Occipital lobe (tissue), 3 donors: Measurements from ENCODE around the gene ZNF433. TPM values are rescaled to one million over a fixed set of nuclear protein-coding genes. Genes with fewer than 3 reads are reported as not detected.

Experiments
- DNase-seq: peaks from one replicate; lab custom pipeline; 2025; lab: John Stamatoyannopoulos, UW
- small RNA-seq: library from RNA; depleted of rRNA; stranded (forward); fragments of <200 nt; gene quantifications from one replicate; pipeline ENCODE3, GENCODE V24; 2014
- total RNA-seq: library from RNA; depleted of rRNA; stranded (reverse); fragments of >200 nt; gene quantifications from one replicate; pipeline ENCODE4 v1.2.3, GENCODE V29; 2014

The ZNF433 gene
- total RNA-seq, 1 donor from 2014 or later = 19.5 TPM

- no peak for DNase-seq
Measured at GRCh38 chr19:11989112-11989456, 46.4 kb downstream of the ZNF433 start.

- peak; percentile 87 for DNase-seq
Measured at GRCh38 chr19:11987405-11988281, 47.8 kb downstream of the ZNF433 start.

- DNase-seq = no peak
Measured at GRCh38 chr19:11986754-11987153, 48.7 kb downstream of the ZNF433 start.

- DNase-seq = no peak
Measured at GRCh38 chr19:11984986-11985385, 50.5 kb downstream of the ZNF433 start.

- DNase-seq = no peak
Measured at GRCh38 chr19:11982526-11982925, 53.0 kb downstream of the ZNF433 start.

- no peak for DNase-seq
Measured at GRCh38 chr19:11979527-11979926, 56.0 kb downstream of the ZNF433 start.

- no peak for DNase-seq
Measured at GRCh38 chr19:11978492-11979100, 56.9 kb downstream of the ZNF433 start.

- no peak for DNase-seq
Measured at GRCh38 chr19:11973019-11973810, 62.3 kb downstream of the ZNF433 start.

- no peak for DNase-seq
Measured at GRCh38 chr19:11971041-11971440, 64.4 kb downstream of the ZNF433 start.

GRCh38 chr19:11970174-11970573, 65.3 kb downstream of the ZNF433 start:
- DNase-seq = no peak

GRCh38 chr19:11964858-11965645, 70.4 kb downstream of the ZNF433 start, which contains the start of gene ZNF763:
ZNF763 (plus strand) TSS chr19:11965040; CDS start chr19:11965209, 169 bp downstream.
- peak; percentile 80 for DNase-seq

Small RNA genes lying within 50 kb of the gene (small RNA-seq; reads per million reads assigned to genes)
- not detected for gene RNA5SP464
- gene RNA5SP465 = not detected
- gene RNA5SP466 = not detected

Other genes starting within 250 kb of the ZNF433 start
- gene ZNF491, start 237.2 kb downstream of the ZNF433 start, total RNA-seq = 12.9 TPM
- gene ZNF440, start 221.4 kb downstream of the ZNF433 start, total RNA-seq = 20.9 TPM
- gene ZNF439, start 187.0 kb downstream of the ZNF433 start, total RNA-seq = 36.5 TPM
- gene ZNF69, start 147.9 kb downstream of the ZNF433 start, total RNA-seq = 20.4 TPM
- gene ZNF700, start 110.6 kb downstream of the ZNF433 start, total RNA-seq = 18.9 TPM
- 6.7 TPM for gene ZNF763, start 70.6 kb downstream of the ZNF433 start, total RNA-seq
- gene ZNF878, start 17.3 kb upstream of the ZNF433 start, total RNA-seq = 0.31 TPM
- gene ZNF844, start 29.1 kb upstream of the ZNF433 start, total RNA-seq = 13.7 TPM
- 14.3 TPM for gene ZNF20, start 104.7 kb upstream of the ZNF433 start, total RNA-seq
- 37.6 TPM for gene ZNF625, start 121.1 kb upstream of the ZNF433 start, total RNA-seq
- gene ZNF136, start 127.4 kb upstream of the ZNF433 start, total RNA-seq = 29.3 TPM